Mucosa of descending colon (tissue), 3 donors: ENCODE results near the gene ANKRD28. TPM values are rescaled to one million over a fixed set of nuclear protein-coding genes. Genes with fewer than 3 reads are reported as not detected.

Experiments used
- ATAC-seq: fragments of 200-7000 bp; cut with Tn5 transposase; one replicate; pipeline ENCODE4 v1.9.1; 2020; ENCODE audit warnings: mild to moderate bottlenecking, moderate library complexity
- DNase-seq, 3 donors: peaks; one replicate each; pipeline ENCODE4 v3.0.0-alpha.2; 2020
- H3K36me3 ChIP-seq: fragments of 200-600 bp; one replicate; pipeline ENCODE4 v1.8.0; 2021; ENCODE audit warnings: low read depth, mild to moderate bottlenecking
- H3K4me1 ChIP-seq: fragments of 200-600 bp; one replicate; pipeline ENCODE4 v1.8.0; 2021; ENCODE audit warnings: low read depth, mild to moderate bottlenecking
- H3K4me3 ChIP-seq: fragments of 200-600 bp; one replicate; pipeline ENCODE4 v1.8.0; 2021; ENCODE audit warnings: mild to moderate bottlenecking
- H3K9me3 ChIP-seq: fragments of 200-600 bp; one replicate; pipeline ENCODE4 v1.8.0; 2021; ENCODE audit warnings: mild to moderate bottlenecking
- CTCF ChIP-seq: fragments of 200-600 bp; IDR thresholded peaks from one replicate; pipeline ENCODE4 v1.8.0; 2022; ENCODE audit warnings: antibody characterized with exemption, mild to moderate bottlenecking
- intact Hi-C, 2 donors: fragments of 100-400 bp; cut with DNase I in 1 of 2; cut with micrococcal nuclease in 1 of 2; formaldehyde crosslinking; loops; one replicate each; pipeline versions ENCODE4 v1.11.0 to v1.11.1; 2022; cut with DNase I, micrococcal nuclease
- total RNA-seq, 3 donors: library from RNA; stranded (reverse); fragmentation: NEBNext Ultra II Directional in 2 of 3; extraction: Animal tissue kit (Norgen Biotek cat#: 25700) in 2 of 3; gene quantifications; one replicate each; pipeline versions ENCODE4 v1.2.1 to v1.2.4, GENCODE V29; 2021 to 2023
- donor health status: DM: no; HTN: no; CAD: no; lungs with moderate emphysema.
- donor health status: DM: no; HTN: no; CAD: no.
- donor health status: DM: no; HTN: yes; CAD: no.

Gene ANKRD28
- total RNA-seq, 3 donors from 2014 or later: 50.5 to 57.3 (median 55.3) TPM

GRCh38 chr3:15635121-15635661, 162.6 kb downstream of the ANKRD28 start:
- ATAC-seq: peak; percentile 23

GRCh38 chr3:15634671-15635070, 163.1 kb downstream of the ANKRD28 start:
- no peak overlapping the region for H3K4me3 ChIP-seq
- intact Hi-C loops: loop anchor here (5.0 to 10.0 kb wide), 2 partner anchors 178 to 180 kb away; no protein-coding TSS in a partner anchor
- no peak for ATAC-seq

More at GRCh38 chr3:15635121-15635661, 162.6 kb downstream of the ANKRD28 start:
- H3K9me3 ChIP-seq: no peaks in the 10 kb centered on the region
- no peak for TF ChIP-seq CTCF
- H3K4me3 ChIP-seq: no peak overlapping the region
- H3K4me1 ChIP-seq: peaks cover 2% of the 10 kb centered on the region
- intact Hi-C loops: loop anchor here in 1 of 2 donors (10.0 kb wide), 1 partner anchor 180 kb away; no protein-coding TSS in a partner anchor
- H3K36me3 ChIP-seq: no peaks in the 10 kb centered on the region
- DNase-seq: no peak

GRCh38 chr3:15633766-15634598, 163.8 kb downstream of the ANKRD28 start:
- H3K36me3 ChIP-seq: no peaks in the 10 kb centered on the region
- no peak for TF ChIP-seq CTCF
- ATAC-seq: no peak
- intact Hi-C loops: loop anchor here (5.0 to 10.0 kb wide), 2 partner anchors 178 to 181 kb away; no protein-coding TSS in a partner anchor
- no peak overlapping the region for H3K4me3 ChIP-seq
- DNase-seq: no peak
- no peaks in the 10 kb centered on the region for H3K9me3 ChIP-seq
- peaks cover 2% of the 10 kb centered on the region for H3K4me1 ChIP-seq

More at GRCh38 chr3:15634671-15635070, 163.1 kb downstream of the ANKRD28 start:
- DNase-seq: no peak
- Histone ChIP-seq H3K4me1 (peaks cover 2% of the 10 kb centered on the region), H3K9me3 (no peaks in the 10 kb centered on the region), H3K36me3 (no peaks in the 10 kb centered on the region)
- TF ChIP-seq CTCF: no peak

- Histone ChIP-seq H3K4me1 (peaks cover 2% of the 10 kb centered on the region), H3K9me3 (no peaks in the 10 kb centered on the region), H3K36me3 (no peaks in the 10 kb centered on the region), H3K4me3 (no peak overlapping the region)
- no peak for TF ChIP-seq CTCF
- ATAC-seq (no peak), DNase-seq (no peak)
- intact Hi-C loops: loop anchor here (5.0 to 10.0 kb wide), 2 partner anchors 179 to 182 kb away; no protein-coding TSS in a partner anchor
These were observed 164.6 kb downstream of the ANKRD28 start for GRCh38 chr3:15633159-15633558.

- intact Hi-C loops: loop anchor here (5.0 to 10.0 kb wide), 2 partner anchors 180 to 183 kb away; no protein-coding TSS in a partner anchor
- DNase-seq (no peak), ATAC-seq (no peak)
- Histone ChIP-seq H3K4me1 (peaks cover 2% of the 10 kb centered on the region), H3K9me3 (no peaks in the 10 kb centered on the region), H3K36me3 (no peaks in the 10 kb centered on the region), H3K4me3 (no peak overlapping the region)
- no peak for TF ChIP-seq CTCF
These were observed 165.6 kb downstream of the ANKRD28 start for GRCh38 chr3:15632212-15632580.
